Fibroblast of lung (primary cell): Measurements from ENCODE around the gene SAFB2. TPM values are rescaled to one million over a fixed set of nuclear protein-coding genes. Genes with fewer than 3 reads are reported as not detected.
A peak's percentile ranks its signal among the peaks of the same experiment; 100 is the strongest.

ENCODE experiments used
- DNase-seq, 2 donors: peaks; one replicate each; pipeline versions ENCODE4 v3.0.0 to v3.0.0-alpha.2; 2010; ENCODE audit warnings: low read depth in 2 of 2
- H2AFZ ChIP-seq: 2 replicates; pipeline ENCODE4 v1.5.1; 2012; ENCODE audit warnings: low read length, control low read depth, inconsistent platforms
- H3K27ac ChIP-seq: 2 replicates; pipeline ENCODE4 v1.5.1; 2011; ENCODE audit warnings: low read length, control low read depth; ENCODE audit not compliant: insufficient read depth
- H3K27me3 ChIP-seq: 2 replicates; pipeline ENCODE4 v1.5.1; 2011; ENCODE audit warnings: mild to moderate bottlenecking, low read length; ENCODE audit not compliant: control insufficient read depth, insufficient read depth
- H3K36me3 ChIP-seq: 2 replicates; pipeline ENCODE4 v1.5.1; 2011; ENCODE audit warnings: low read length; ENCODE audit not compliant: control insufficient read depth, insufficient read depth
- H3K4me1 ChIP-seq: 2 replicates; pipeline ENCODE4 v1.5.1; 2011; ENCODE audit warnings: low read length; ENCODE audit not compliant: control insufficient read depth, insufficient read depth; ENCODE audit errors: extremely low read depth
- H3K4me2 ChIP-seq: 2 replicates; pipeline ENCODE4 v1.5.1; 2011; ENCODE audit warnings: low read length, control low read depth; ENCODE audit not compliant: insufficient read depth; ENCODE audit errors: extremely low read depth
- H3K4me3 ChIP-seq, 4 experiments: fragments of 200-600 bp in 1 of 4; sonication (generic) in 1 of 4; replicated peaks in 1 of 4; 2 replicates each; pipeline ENCODE4 v1.5.1; 2011 to 2016; ENCODE audit warnings: low read length in 4 of 4, low read depth in 3 of 4, mild to moderate bottlenecking in 3 of 4, control low read depth in 2 of 4, inconsistent platforms in 1 of 4, mixed read lengths in 1 of 4; ENCODE audit not compliant: insufficient read depth in 1 of 4; ENCODE audit errors: control extremely low read depth in 1 of 4
- H3K79me2 ChIP-seq: 2 replicates; pipeline ENCODE4 v1.5.1; 2012; ENCODE audit warnings: mild to moderate bottlenecking, low read length, inconsistent platforms; ENCODE audit not compliant: control insufficient read depth, insufficient read depth
- H3K9ac ChIP-seq: 2 replicates; pipeline ENCODE4 v1.5.1; 2011; ENCODE audit warnings: mild to moderate bottlenecking, low read length, control low read depth; ENCODE audit not compliant: insufficient read depth
- H3K9me3 ChIP-seq: 2 replicates; pipeline ENCODE4 v1.5.1; 2012; ENCODE audit warnings: low read depth, low read length; ENCODE audit not compliant: control insufficient read depth, insufficient read depth
- H4K20me1 ChIP-seq: 2 replicates; pipeline ENCODE4 v1.5.1; 2011; ENCODE audit warnings: low read length; ENCODE audit not compliant: control insufficient read depth, insufficient read depth; ENCODE audit errors: extremely low read depth
- CTCF ChIP-seq, 2 donors: IDR thresholded peaks in 1 of 2; conservative IDR thresholded peaks in 1 of 2; 1 replicate in 1 of 2; 2 replicates in 1 of 2; pipeline ENCODE4 v1.5.1; 2011 to 2012; ENCODE audit warnings: low read length in 2 of 2, control low read depth in 1 of 2, inconsistent platforms in 1 of 2, low read depth in 1 of 2, mild to moderate bottlenecking in 1 of 2
- EZH2 ChIP-seq: IDR thresholded peaks from 2 replicates; pipeline ENCODE4 v1.5.1; 2012; ENCODE audit warnings: low read length, control low read depth, mild to moderate bottlenecking; ENCODE audit errors: missing control alignments
- polyA plus RNA-seq, 2 donors: library from polyadenylated mRNA; depleted of rRNA in 1 of 2; stranded (reverse) in 1 of 2; unstranded in 1 of 2; fragments of >200 nt; gene quantifications; 2 replicates each; pipeline ENCODE4 v1.2.1, GENCODE V29; 2011 to 2012; ENCODE audit warnings: missing spikeins in 1 of 2
- total RNA-seq: library from RNA; depleted of rRNA; stranded (reverse); fragments of >200 nt; gene quantifications from 2 replicates; pipeline ENCODE4 v1.2.1, GENCODE V29; 2014

SAFB2 gene
- total and polyA plus RNA-seq, 2 donors (not counting 1 experiment from before 2014, with no cell fraction given), result 16.9 to 35.8 TPM

GRCh38 chr19:5631567-5632240 lies 9.1 kb upstream of the SAFB2 start:
- Histone ChIP-seq H2AFZ (no peak overlapping the region), H3K4me3 (peak overlapping the region in 1 of 4 experiments; percentile 14), H3K9me3 (no peaks in the 10 kb centered on the region), H4K20me1 (peaks cover 2% of the 10 kb centered on the region), H3K9ac (no peak overlapping the region), H3K79me2 (peaks cover 94% of the 10 kb centered on the region), H3K27me3 (no peaks in the 10 kb centered on the region), H3K4me1 (peaks cover 15% of the 10 kb centered on the region), H3K36me3 (peaks cover 4% of the 10 kb centered on the region), H3K27ac (no peak overlapping the region), H3K4me2 (peak overlapping the region; percentile 44)
- peak in 1 of 2 donors; percentile 40 for DNase-seq
- TF ChIP-seq EZH2 (no peak), CTCF (conservative IDR thresholded peaks at IDR 0.05 in 1 of 2, IDR thresholded peaks at IDR 0.05 in 1 of 2; ENCODE audit: low read depth in 1 of 2, low read length in 2 of 2) (no peak)

GRCh38 chr19:5628919-5629481 lies 6.4 kb upstream of the SAFB2 start:
- no peak for DNase-seq
- peaks cover 23% of the 10 kb centered on the region for H3K4me1 ChIP-seq
- H4K20me1 ChIP-seq, result peaks cover 2% of the 10 kb centered on the region

More at GRCh38 chr19:5628919-5629481, 6.4 kb upstream of the SAFB2 start:
- Histone ChIP-seq H3K36me3 (peaks cover 6% of the 10 kb centered on the region), H3K4me2 (no peak overlapping the region), H3K79me2 (peaks cover 95% of the 10 kb centered on the region), H3K9ac (no peak overlapping the region), H3K27ac (peak overlapping the region; percentile 32), H3K27me3 (no peaks in the 10 kb centered on the region), H3K4me3 (no peak overlapping the region), H2AFZ (no peak overlapping the region), H3K9me3 (no peaks in the 10 kb centered on the region)
- no peak for TF ChIP-seq EZH2
- no peak for TF ChIP-seq CTCF (conservative IDR thresholded peaks at IDR 0.05 in 1 of 2, IDR thresholded peaks at IDR 0.05 in 1 of 2; ENCODE audit: low read depth in 1 of 2, low read length in 2 of 2)
